DMS53 treated with DMSO at 0.1 percent for 48 hours (cell line): ENCODE results near the gene GNAT1.

Experiments
- DNase-seq: peaks from one replicate; lab custom pipeline; 2025; ENCODE audit not compliant: unreplicated experiment; lab: John Stamatoyannopoulos, UW

Gene GNAT1

GRCh38 chr3:50162034-50162883 lies 29.2 kb upstream of the GNAT1 start:
- no peak for DNase-seq

- no peak for DNase-seq
These were observed 27.6 kb upstream of the GNAT1 start for GRCh38 chr3:50163572-50164455.

- DNase-seq, result no peak
These were observed 26.9 kb upstream of the GNAT1 start for GRCh38 chr3:50164481-50164880.

GRCh38 chr3:50164984-50165909 lies 26.2 kb upstream of the GNAT1 start:
- DNase-seq, result no peak

GRCh38 chr3:50165910-50166538 lies 25.4 kb upstream of the GNAT1 start:
- no peak for DNase-seq

- DNase-seq, result no peak
These were observed 24.8 kb upstream of the GNAT1 start for GRCh38 chr3:50166620-50167019.

- peak; percentile 54 for DNase-seq
These were observed 24.2 kb upstream of the GNAT1 start for GRCh38 chr3:50167069-50167840.

- DNase-seq, result no peak
These were observed 23.6 kb upstream of the GNAT1 start for GRCh38 chr3:50167841-50168209.

GRCh38 chr3:50168388-50168787 lies 23.0 kb upstream of the GNAT1 start:
- DNase-seq, result no peak

- DNase-seq, result no peak
These were observed 22.6 kb upstream of the GNAT1 start for GRCh38 chr3:50168791-50169190.

GRCh38 chr3:50169232-50169832 lies 22.1 kb upstream of the GNAT1 start:
- no peak for DNase-seq

- no peak for DNase-seq
These were observed 21.6 kb upstream of the GNAT1 start for GRCh38 chr3:50169858-50170257.

- no peak for DNase-seq
These were observed 20.7 kb upstream of the GNAT1 start for GRCh38 chr3:50170689-50171088.

- DNase-seq, result peak; percentile 50
These were observed 19.7 kb upstream of the GNAT1 start for GRCh38 chr3:50171540-50172301.

GRCh38 chr3:50172626-50173220 lies 18.7 kb upstream of the GNAT1 start:
- DNase-seq, result no peak

GRCh38 chr3:50173685-50174516 lies 17.5 kb upstream of the GNAT1 start:
- no peak for DNase-seq

GRCh38 chr3:50174517-50174895 lies 16.9 kb upstream of the GNAT1 start:
- DNase-seq, result no peak
